Stimulated activated CD4-positive, alpha-beta T cell treated with anti-CD3 and anti-CD28 coated beads, Interleukin-2, amount 100 ng/mL, for 48 hours (primary cell): ENCODE data around the gene CYP2A7.
"Not testable (repeated sequence)": the region's sequence is repeated elsewhere in the genome, so short reads cannot be mapped to it uniquely, and the experiment has no call there.

Experiments used
- DNase-seq, 2 donors: peaks; one replicate each; pipeline ENCODE4 v3.0.0-alpha.2; 2020

CYP2A7 gene, protein sequence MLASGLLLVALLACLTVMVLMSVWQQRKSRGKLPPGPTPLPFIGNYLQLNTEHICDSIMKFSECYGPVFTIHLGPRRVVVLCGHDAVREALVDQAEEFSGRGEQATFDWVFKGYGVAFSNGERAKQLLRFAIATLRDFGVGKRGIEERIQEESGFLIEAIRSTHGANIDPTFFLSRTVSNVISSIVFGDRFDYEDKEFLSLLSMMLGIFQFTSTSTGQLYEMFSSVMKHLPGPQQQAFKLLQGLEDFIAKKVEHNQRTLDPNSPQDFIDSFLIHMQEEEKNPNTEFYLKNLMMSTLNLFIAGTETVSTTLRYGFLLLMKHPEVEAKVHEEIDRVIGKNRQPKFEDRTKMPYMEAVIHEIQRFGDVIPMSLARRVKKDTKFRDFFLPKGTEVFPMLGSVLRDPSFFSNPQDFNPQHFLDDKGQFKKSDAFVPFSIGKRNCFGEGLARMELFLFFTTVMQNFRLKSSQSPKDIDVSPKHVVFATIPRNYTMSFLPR

DNA sequence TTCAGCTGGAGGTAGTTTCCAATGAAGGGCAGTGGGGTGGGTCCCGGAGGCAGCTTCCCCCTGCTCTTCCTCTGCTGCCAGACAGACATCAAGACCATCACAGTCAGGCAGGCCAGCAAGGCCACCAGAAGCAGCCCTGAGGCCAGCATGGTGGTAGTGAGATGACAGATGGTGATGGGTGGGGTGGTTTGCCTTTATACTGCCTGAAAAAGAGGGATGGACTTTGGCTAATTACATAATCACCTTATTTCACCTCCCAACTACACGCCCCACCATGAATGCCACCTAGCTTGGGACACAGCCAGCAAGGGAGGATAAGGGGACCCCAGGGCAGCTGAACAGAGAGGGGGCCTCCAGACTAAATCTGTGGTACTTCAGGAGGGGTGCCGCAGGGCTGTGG, at the start of gene CYP2A7:
TSS of gene CYP2A7 (minus strand) at position 170 of the 400 bp plus-strand sequence. CDS start at position 149, 21 bp downstream.
- DNase-seq = not testable (repeated sequence)

GRCh38 chr19:40930799-40931198, 48.8 kb upstream of the CYP2A7 start:
- DNase-seq = not testable (repeated sequence)

GRCh38 chr19:40929942-40930341, 47.9 kb upstream of the CYP2A7 start:
- DNase-seq = not testable (repeated sequence)

DNA sequence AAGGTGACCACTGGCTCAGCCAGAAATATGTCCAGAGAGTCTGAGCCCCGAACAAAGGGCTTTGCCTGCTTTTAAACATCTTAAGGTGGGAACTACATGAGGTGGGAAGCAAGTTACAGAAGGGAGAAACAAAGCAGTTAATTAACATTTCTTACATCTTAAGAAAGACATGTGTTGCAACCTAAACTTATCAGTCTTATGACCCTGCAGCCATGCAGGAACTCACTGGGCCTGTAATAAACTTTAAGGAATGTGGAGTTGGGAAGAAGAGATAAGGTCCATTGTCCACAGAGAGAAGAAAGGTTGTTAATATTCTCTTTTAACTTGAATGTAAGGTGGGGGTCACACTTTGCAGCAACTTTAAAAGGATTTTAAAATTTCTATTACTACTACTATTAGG, 46.8 kb upstream of the CYP2A7 start:
- no peak for DNase-seq

DNA sequence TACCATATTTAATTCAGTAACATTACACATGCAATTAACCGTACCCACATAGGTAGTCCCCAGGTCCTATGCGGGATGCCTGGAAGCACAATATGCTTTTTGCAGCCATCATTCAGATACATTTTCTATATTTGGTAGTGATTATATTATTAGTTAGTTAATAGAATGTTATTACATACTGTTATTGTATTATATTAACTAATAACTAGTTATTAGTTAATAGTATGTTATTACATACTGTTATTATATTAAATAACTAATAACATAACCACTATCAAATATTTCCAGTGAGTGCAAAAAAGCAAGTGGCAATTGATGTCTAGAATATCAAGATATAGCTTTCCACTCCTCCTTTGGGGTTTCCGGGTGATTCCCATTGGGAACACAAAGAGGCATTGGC, 45.5 kb upstream of the CYP2A7 start:
- no peak for DNase-seq

GRCh38 chr19:40926276-40926675, 44.2 kb upstream of the CYP2A7 start:
- not testable (repeated sequence) for DNase-seq

- DNase-seq = no peak
Measured at GRCh38 chr19:40923934-40924391, 41.9 kb upstream of the CYP2A7 start.

- DNase-seq = not testable (repeated sequence)
Measured at GRCh38 chr19:40922237-40923160, 40.5 kb upstream of the CYP2A7 start.

DNA sequence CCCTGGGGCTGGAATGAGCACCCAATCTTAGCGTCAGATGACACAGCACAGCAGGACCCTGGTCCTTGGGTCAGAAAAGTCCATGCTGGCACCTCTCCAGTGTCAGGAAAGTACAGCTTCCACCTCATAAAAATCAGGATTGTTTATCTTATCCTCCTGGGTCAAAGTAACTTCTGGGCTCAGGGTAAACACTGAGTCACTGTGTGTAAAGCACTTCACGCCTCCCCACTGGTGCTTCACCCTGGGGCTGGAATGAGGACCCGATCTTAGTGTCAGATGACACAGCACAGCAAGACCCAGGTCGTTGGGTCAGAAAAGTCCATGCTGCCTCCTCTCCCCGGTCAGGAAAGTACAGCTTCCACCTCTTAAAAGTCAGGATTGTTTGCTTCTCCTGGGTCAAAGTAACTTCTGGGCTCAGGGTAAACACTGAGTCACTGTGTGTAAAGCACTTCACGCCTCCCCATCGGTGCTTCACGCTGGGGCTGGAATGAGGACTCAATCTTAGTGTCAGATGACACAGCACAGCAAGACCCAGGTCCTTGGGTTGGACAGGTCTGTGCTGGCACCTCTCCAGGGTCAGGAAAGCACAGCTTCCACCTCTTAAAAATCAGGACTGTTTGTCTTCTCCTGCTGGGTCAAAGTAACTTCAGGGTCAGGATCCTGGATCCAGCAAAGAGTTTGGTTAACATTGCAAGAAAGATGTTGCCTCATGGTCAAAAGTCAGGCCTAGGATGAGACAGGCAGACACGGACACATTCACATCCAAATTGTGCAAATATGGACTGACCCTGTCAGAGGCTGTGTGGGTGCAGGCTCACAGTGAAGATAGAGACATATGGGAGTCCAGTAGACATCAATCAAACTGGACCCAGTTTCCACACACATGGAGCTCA, 39.2 kb upstream of the CYP2A7 start:
- DNase-seq = no peak

DNA sequence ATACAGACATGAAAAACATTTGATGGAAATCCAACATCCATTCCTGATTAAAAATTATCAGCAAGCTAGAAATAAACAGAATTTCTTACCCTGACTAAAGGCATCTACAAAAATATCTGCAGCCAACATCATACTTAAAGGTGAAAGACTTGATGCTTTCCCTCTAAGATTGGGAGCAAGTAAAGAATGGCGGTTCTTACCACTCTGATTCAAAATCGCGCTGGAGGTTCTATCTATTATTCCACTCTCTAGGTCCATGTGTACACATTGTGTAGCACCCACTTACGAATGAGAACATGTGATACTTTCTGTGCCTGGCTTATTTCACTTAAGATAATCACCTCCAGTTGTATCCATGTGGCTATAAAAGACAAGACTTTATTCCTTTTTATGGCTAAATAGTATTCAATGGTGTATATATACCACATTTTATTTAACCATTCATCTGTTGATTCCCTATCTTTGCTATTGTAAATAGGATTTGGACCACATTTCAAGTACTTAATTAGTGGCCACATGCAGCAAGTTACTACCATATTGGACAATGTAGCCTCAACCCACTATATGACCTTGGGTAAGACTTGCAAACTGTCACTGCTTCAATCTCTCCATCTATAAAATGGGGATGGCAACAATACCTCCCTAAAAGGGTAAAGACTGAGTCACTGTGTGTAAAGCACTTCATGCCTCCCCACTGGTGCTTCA, 38.4 kb upstream of the CYP2A7 start:
- DNase-seq = no peak

DNA sequence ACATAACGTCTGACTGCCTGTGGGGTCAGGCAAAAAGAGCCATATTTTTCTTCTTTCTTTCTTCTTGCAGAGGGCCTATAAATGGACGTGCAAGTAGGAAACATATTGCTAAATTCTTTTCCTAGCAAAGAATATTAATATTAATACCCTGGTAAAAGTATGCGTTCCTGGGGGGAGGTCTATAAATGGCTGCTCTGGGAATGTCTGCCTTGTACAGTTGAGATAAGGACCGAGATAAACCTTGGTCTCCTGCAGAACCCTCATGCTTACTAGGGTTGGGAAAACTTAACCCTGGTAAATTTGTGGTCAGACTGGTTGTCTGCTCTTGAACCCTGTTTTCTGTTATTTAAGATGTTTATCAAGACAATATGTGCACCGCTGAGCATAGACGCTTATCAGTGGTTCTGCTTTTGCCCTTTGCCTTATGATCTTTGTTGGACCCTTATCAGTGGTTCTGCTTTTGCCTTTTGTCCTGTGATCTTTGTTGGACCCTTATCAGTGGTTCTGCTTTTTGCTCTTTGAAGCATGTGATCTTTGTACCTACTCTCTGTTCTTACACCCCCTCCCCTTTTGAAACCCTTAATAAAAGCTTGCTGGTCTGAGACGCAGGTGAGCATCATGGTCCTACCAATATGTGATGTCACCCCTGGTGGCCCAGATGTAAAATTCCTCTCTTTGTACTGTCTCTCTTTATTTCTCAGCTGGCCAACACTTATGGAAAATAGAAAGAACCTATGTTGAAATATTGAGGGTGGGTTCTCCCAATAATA, 37.7 kb upstream of the CYP2A7 start:
- not testable (repeated sequence) for DNase-seq

GRCh38 chr19:40918303-40918702, 36.3 kb upstream of the CYP2A7 start:
- DNase-seq = not testable (repeated sequence)

DNA sequence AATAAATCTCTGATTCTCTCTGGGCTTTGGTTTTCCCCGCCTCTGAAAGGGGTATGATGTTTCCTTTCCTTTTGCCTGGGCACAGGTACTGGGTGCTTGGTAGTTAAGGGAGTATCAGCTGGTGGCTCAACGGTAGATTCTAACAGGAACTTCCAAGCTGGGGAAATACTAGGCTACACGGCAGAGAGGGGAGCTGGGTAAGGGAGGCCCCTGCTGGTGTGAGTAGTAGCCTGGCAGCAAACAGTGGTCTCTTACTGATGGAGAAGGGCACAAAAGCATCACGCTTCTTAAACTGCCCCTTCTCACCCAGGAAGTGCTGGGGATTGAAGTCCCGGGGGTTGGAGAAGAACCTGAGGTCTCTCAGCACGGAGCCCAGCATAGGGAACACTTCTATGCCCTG, 26.9 kb upstream of the CYP2A7 start:
- DNase-seq = no peak

DNA sequence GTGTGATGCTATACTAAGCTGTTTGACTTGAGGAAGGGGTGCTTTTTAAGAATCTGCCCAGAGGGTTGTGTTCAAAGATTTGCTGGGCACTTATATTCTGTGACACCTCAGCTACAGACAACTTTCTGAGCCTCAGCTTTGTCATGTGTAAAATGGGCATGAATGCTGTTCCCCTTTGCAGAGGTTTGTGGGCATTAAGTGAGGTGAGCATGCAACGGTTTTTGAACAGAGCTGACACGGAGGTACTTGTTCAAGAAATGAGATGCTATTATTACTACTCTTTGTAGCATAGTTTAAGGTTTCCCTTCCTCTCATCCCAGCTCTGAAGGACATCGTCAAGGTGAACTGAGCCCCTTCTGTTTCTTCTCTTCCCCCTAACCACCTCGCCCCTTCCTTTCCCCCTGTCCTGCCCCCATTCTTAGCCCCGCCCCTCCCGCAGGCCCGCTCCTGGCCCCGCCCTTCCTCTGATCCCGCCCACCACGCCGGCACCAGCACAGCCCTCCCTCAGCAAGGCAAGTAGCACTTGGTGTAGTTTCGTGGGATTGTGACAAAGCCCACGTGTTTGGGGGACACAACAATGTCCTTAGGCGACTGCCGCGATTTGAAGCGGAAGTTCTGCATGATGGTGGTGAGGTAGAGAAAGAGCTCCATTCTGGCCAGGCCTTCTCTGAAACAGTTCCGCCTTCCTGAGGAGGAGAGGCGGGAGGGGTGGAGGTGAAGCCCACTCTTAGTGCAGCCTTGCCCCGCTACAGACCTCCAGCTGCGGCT, 26.1 kb upstream of the CYP2A7 start:
- peak in 1 of 2 donors; percentile 43 for DNase-seq

DNA sequence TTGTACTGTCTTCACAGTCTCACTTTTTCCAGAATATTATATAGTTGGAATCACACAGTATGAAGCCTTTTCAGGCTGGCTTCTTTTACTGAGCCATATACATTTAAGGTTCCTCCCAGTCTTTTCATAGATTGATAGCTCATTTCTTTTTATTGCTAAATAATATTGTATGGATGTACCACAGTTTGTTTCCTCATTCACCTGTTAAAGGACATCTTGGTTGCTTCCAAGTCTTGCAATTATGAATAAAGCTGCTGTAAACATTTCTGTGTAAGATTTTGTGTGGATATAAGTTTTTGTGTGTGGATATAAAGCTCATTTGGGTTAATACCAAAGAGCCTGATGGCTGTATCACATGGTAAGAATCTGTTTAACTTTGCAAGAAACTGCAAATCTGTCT, 24.5 kb upstream of the CYP2A7 start:
- no peak for DNase-seq

GRCh38 chr19:40904673-40905156, 22.7 kb upstream of the CYP2A7 start:
- DNase-seq = not testable (repeated sequence)

GRCh38 chr19:40901975-40902750, 20.1 kb upstream of the CYP2A7 start:
- DNase-seq = not testable (repeated sequence)

DNA sequence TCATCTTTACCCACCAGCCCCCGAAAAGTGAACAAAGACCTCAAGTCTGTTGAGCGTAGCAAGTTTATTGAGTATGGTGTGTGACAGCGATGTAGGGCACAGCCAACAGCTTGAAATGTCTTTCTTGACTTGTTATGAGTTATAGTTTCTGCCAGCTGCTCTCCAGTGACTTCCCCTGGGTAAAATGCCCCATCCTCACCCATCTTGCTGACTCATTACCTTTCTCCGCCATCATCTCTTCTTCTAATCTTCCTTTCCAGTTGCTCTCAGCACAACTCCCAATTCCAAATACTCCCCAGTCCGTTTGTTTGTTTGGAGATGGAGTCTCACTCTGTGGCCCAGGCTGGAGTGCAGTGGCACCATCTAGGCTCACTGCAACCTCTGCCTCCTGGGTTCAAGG, 18.5 kb upstream of the CYP2A7 start:
- DNase-seq = not testable (repeated sequence)

DNA sequence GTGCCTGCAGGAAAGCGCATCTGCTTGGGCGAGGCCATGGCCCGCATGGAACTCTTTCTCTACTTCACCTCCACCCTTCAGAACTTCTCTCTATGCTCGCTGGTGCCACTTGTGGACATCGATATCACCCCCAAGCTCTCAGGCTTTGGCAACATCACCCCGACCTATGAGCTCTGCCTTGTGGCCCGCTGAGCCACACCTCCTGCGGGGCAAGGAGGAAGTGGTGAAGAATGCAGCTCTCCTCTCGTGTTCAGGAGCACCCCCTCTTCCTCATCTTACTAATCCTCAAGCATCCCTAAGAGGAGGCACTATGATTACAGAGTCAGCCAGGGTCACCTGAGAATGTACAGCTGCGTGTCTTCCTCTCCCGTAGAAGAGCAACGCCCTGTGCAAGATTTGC, 17.9 kb upstream of the CYP2A7 start:
- not testable (repeated sequence) for DNase-seq
